Panc1 (cell line): ENCODE measurements around the gene NCK2. TPM values are rescaled to one million over a fixed set of nuclear protein-coding genes. Genes with fewer than 3 reads are reported as not detected.

ENCODE experiments used
- ATAC-seq: fragments of 200-7000 bp; cut with Tn5 transposase; 2 replicates; pipeline ENCODE4 v1.9.1; 2020; ENCODE audit warnings: mild to moderate bottlenecking, moderate library complexity
- BruUV-seq: library from RNA; stranded (reverse); fragments of 400-500 nt; replicated peaks from 2 replicates; lab custom pipeline; 2021; lab: Mats Ljungman, UMichigan
- CTCF ChIA-PET: fragments of 300-600 bp; sonication (Branson Sonifier 250); formaldehyde crosslinking; loops from one replicate; lab custom pipeline; 2022; ENCODE audit warnings: antibody characterized with exemption; lab: Charles Lee
- POLR2A ChIA-PET: fragments of 300-600 bp; sonication (Branson Sonifier 250); formaldehyde crosslinking; loops from one replicate; lab custom pipeline; 2022; ENCODE audit warnings: antibody characterized with exemption; lab: Charles Lee
- DNase-seq: peaks from one replicate; pipeline ENCODE4 v3.0.0-alpha.2; 2010; ENCODE audit warnings: low read depth, low spot score
- H3K27ac ChIP-seq: 2 replicates; pipeline ENCODE4 v1.5.1; 2011; ENCODE audit warnings: mild to moderate bottlenecking, low read length, inconsistent platforms
- H3K27me3 ChIP-seq: fragments of 200-500 bp; sonication (Bioruptor generic); 2 replicates; pipeline ENCODE4 v1.6.0; 2014; ENCODE audit warnings: low read length, inconsistent platforms; ENCODE audit not compliant: control insufficient read depth, insufficient read depth
- H3K36me3 ChIP-seq: fragments of 200-500 bp; sonication (Bioruptor generic); 2 replicates; pipeline ENCODE4 v1.5.1; 2014; ENCODE audit warnings: inconsistent platforms, mild to moderate bottlenecking, low read length, moderate library complexity; ENCODE audit not compliant: control insufficient read depth, insufficient read depth
- H3K4me1 ChIP-seq: 2 replicates; pipeline ENCODE4 v1.5.1; 2011; ENCODE audit warnings: inconsistent platforms, mild to moderate bottlenecking, low read length, moderate library complexity; ENCODE audit not compliant: control insufficient read depth, insufficient read depth
- H3K4me3 ChIP-seq, 2 experiments: 2 replicates each; pipeline ENCODE4 v1.5.1; 2011 to 2012; ENCODE audit warnings: low read depth in 2 of 2, low read length in 2 of 2, mild to moderate bottlenecking in 2 of 2, inconsistent platforms in 1 of 2, moderate library complexity in 1 of 2
- H3K9me3 ChIP-seq: fragments of 200-500 bp; sonication (Bioruptor generic); 2 replicates; pipeline ENCODE4 v1.5.1; 2014; ENCODE audit warnings: low read depth, mild to moderate bottlenecking, inconsistent platforms, low read length, moderate library complexity; ENCODE audit not compliant: control insufficient read depth, insufficient read depth
- CTCF ChIP-seq: fragments of 450-650 bp; IDR thresholded peaks from 2 replicates; pipeline ENCODE4 v1.5.1; 2017; ENCODE audit warnings: mild to moderate bottlenecking
- POLR2AphosphoS5 ChIP-seq: IDR thresholded peaks from 2 replicates; pipeline ENCODE4 v1.6.1; 2012; ENCODE audit warnings: mild to moderate bottlenecking, low read depth, low read length, moderate library complexity
- REST ChIP-seq, 2 experiments: IDR thresholded peaks; 2 replicates each; pipeline ENCODE4 v1.6.1; 2011 to 2012; ENCODE audit warnings: low read depth in 2 of 2, control low read depth in 1 of 2, low read length in 1 of 2, mild to moderate bottlenecking in 1 of 2, moderate library complexity in 1 of 2; ENCODE audit not compliant: insufficient read depth in 1 of 2
- SIN3A ChIP-seq: IDR thresholded peaks from 2 replicates; pipeline ENCODE4 v1.6.1; 2012; ENCODE audit warnings: low read depth, mild to moderate bottlenecking, low read length, moderate library complexity, borderline replicate concordance; ENCODE audit not compliant: insufficient read depth
- TCF7L2 ChIP-seq: IDR thresholded peaks from 2 replicates; pipeline ENCODE4 v1.6.1; 2011; ENCODE audit warnings: mild to moderate bottlenecking, low read depth, low read length, inconsistent platforms
- in situ Hi-C: cut with HindIII; loops from 2 replicates; pipeline ENCODE4 v1.10.0; 2016; ENCODE audit warnings: low sequenced_read_pairs, low pct_unique_long_range_greater_than_20kb
- intact Hi-C: fragments of 100-400 bp; cut with micrococcal nuclease; formaldehyde crosslinking; loops from one replicate; pipeline ENCODE4 v1.10.0; 2022; ENCODE audit not compliant: unreplicated experiment
- total RNA-seq: library from RNA; stranded (reverse); gene quantifications from one replicate; pipeline ENCODE4 v1.2.1, GENCODE V29; 2021; ENCODE audit not compliant: unreplicated experiment

The NCK2 gene
- total RNA-seq, 1 experiment from 2014 or later = 60.7 TPM

GRCh38 chr2:105932582-105932981, 187.9 kb downstream of the NCK2 start:
- Histone ChIP-seq H3K4me3 (no peak overlapping the region), H3K36me3 (no peaks in the 10 kb centered on the region), H3K4me1 (no peaks in the 10 kb centered on the region), H3K9me3 (no peaks in the 10 kb centered on the region), H3K27ac (no peak overlapping the region), H3K27me3 (no peaks in the 10 kb centered on the region)
- DNase-seq (no peak), ATAC-seq (no peak)
- intact Hi-C loops (no loop called here), in situ Hi-C loops (no loop called here)
- ChIA-PET POLR2A (no interaction called here), CTCF (no interaction called here)
- no TSS peak for BruUV-seq
- TF ChIP-seq SIN3A (no peak), TCF7L2 (no peak), POLR2AphosphoS5 (no peak), CTCF (no peak), REST (IDR thresholded peaks at IDR 0.05; ENCODE audit: insufficient read depth in 1 of 2, low read depth in 2 of 2, low read length in 1 of 2) (no peak)

- Histone ChIP-seq H3K27me3 (no peaks in the 10 kb centered on the region), H3K4me1 (no peaks in the 10 kb centered on the region), H3K27ac (no peak overlapping the region), H3K9me3 (no peaks in the 10 kb centered on the region), H3K4me3 (no peak overlapping the region), H3K36me3 (no peaks in the 10 kb centered on the region)
- ChIA-PET POLR2A (no interaction called here), CTCF (no interaction called here)
- no TSS peak for BruUV-seq
- in situ Hi-C loops = no loop called here
- no peak for ATAC-seq
- DNase-seq = no peak
- intact Hi-C loops = no loop called here
- no peak for TF ChIP-seq SIN3A
- no peak for TF ChIP-seq TCF7L2
- TF ChIP-seq CTCF = no peak
- no peak for TF ChIP-seq REST (IDR thresholded peaks at IDR 0.05; ENCODE audit: insufficient read depth in 1 of 2, low read depth in 2 of 2, low read length in 1 of 2)
- no peak for TF ChIP-seq POLR2AphosphoS5
These were observed 189.2 kb downstream of the NCK2 start for GRCh38 chr2:105933906-105934305.
